ENCODE measurements around the gene LBR.

GRCh38 chr1:225364439-225364838, 63.4 kb downstream of the LBR start:
- TF ChIP-seq CTCF (conservative IDR thresholded peaks at IDR 0.05) (no peak), ZFX (IDR thresholded peaks at IDR 0.05) (no peak)

Measured in C4-2B (cell line).